ENCODE results near the gene RBM5. TPM values are rescaled to one million over a fixed set of nuclear protein-coding genes. Genes with fewer than 3 reads are reported as not detected.

Gene RBM5
- polyA plus RNA-seq, 2 of the 4 experiments (the other 2 are of a cell fraction): 78.9 to 123 TPM

GRCh38 chr3:50164984-50165909, 76.5 kb downstream of the RBM5 start (continued):
- no peak for TF ChIP-seq PHF8 (IDR thresholded peaks at IDR 0.05; ENCODE audit: borderline replicate concordance, low read depth)
- TF ChIP-seq RFX5 (IDR thresholded peaks at IDR 0.05): no peak

DNA sequence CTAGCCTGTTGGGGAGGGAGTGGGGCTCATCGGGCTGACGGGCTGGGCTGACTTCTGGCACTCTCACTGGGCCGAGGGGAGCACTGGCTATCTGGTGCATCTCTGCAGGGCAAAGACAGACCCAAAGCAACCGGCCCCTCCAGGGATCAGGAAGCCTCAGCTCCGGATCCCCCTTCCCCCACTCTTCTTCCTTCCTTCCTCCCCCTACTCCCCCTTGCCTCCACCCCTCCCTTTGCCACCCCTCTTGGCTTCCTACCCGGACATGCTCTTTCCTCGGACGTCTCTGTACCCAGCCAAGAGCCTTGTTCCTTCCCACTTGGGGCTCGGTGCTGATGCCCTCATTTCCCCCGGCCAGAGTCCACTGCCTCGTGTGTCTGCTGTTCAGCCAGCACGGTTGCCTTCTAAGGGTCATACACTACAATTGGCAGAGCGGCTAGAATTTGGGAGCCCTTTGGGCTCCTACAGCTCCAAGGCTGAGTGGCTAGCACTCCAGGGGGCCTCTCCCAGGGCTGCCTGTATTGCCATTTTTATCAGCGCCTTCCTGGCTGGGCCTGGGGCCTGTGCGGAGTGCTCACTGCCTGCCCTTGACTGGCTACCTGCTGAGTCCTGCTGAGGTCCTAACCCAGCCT, 77.3 kb downstream of the RBM5 start:
- 63% methylated on average over 12 of the region's 15 CpGs for WGBS (ENCODE audit: missing lambda C conversion rate)
- ChIA-PET POLR2A (interaction anchor here (1.0 kb wide), 1 partner anchor 81 kb away, joined by 3 read pairs; no protein-coding TSS in a partner anchor), CTCF (interaction anchor here (1.2 to 1.6 kb wide), 3 partner anchors 23 to 45 kb away, joined by 3 to 8 read pairs (median 4); no protein-coding TSS in a partner anchor)
- ATAC-seq: no peak
- Histone ChIP-seq H3K27ac (peak overlapping the region; percentile 88 to 94), H3K4me3 (no peak overlapping the region), H3K4me1 (peaks cover 95% of the 10 kb centered on the region), H3K4me2 (peak overlapping the region; percentile 71), H3K9me3 (no peaks in the 10 kb centered on the region)
- TF ChIP-seq HMGXB4 (CRISPR knock-in tag; IDR thresholded peaks at IDR 0.05; ENCODE audit: borderline replicate concordance) (no peak), POLR2AphosphoS2 (conservative IDR thresholded peaks at IDR 0.05; ENCODE audit: low read length) (no peak), CBX8 (IDR thresholded peaks at IDR 0.05) (no peak), GATA3 (IDR thresholded peaks at IDR 0.05; ENCODE audit: borderline replicate concordance) (no peak), JUN (IDR thresholded peaks at IDR 0.05) (no peak), E2F6 (IDR thresholded peaks at IDR 0.05; ENCODE audit: borderline replicate concordance, low read depth) (no peak), BHLHE40 (IDR thresholded peaks at IDR 0.05; ENCODE audit: low read depth, low read length) (no peak), NR3C1 (IDR thresholded peaks at IDR 0.05) (no peak), RARB (CRISPR knock-in tag; IDR thresholded peaks at IDR 0.05) (no peak), FOSB (CRISPR knock-in tag; IDR thresholded peaks at IDR 0.05) (no peak), MAFK (IDR thresholded peaks at IDR 0.05; ENCODE audit: partially characterized antibody) (no peak), HOXB13 (CRISPR knock-in tag; IDR thresholded peaks at IDR 0.05; ENCODE audit: low read depth) (no peak), KDM1A (IDR thresholded peaks at IDR 0.05; ENCODE audit: low read depth) (no peak), KDM5A (IDR thresholded peaks at IDR 0.05) (no peak), NFE2L2 (conservative IDR thresholded peaks at IDR 0.05; ENCODE audit: low read length) (no peak), ZFP36 (IDR thresholded peaks at IDR 0.05; ENCODE audit: borderline replicate concordance, partially characterized antibody) (no peak), CBX2 (IDR thresholded peaks at IDR 0.05; ENCODE audit: borderline replicate concordance, low read depth) (no peak), RAD21 (conservative IDR thresholded peaks at IDR 0.05 in 1 of 2, IDR thresholded peaks at IDR 0.05 in 1 of 2) (no peak), MAX (IDR thresholded peaks at IDR 0.05) (no peak)
- TF ChIP-seq, protein P1, sequence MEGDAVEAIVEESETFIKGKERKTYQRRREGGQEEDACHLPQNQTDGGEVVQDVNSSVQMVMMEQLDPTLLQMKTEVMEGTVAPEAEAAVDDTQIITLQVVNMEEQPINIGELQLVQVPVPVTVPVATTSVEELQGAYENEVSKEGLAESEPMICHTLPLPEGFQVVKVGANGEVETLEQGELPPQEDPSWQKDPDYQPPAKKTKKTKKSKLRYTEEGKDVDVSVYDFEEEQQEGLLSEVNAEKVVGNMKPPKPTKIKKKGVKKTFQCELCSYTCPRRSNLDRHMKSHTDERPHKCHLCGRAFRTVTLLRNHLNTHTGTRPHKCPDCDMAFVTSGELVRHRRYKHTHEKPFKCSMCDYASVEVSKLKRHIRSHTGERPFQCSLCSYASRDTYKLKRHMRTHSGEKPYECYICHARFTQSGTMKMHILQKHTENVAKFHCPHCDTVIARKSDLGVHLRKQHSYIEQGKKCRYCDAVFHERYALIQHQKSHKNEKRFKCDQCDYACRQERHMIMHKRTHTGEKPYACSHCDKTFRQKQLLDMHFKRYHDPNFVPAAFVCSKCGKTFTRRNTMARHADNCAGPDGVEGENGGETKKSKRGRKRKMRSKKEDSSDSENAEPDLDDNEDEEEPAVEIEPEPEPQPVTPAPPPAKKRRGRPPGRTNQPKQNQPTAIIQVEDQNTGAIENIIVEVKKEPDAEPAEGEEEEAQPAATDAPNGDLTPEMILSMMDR (IDR thresholded peaks at IDR 0.05): no peak
- FAIRE-seq: no peak
- DNase-seq (ENCODE audit: low read depth in 1 of 2, low spot score in 1 of 2): no peak
